Measurements from ENCODE around the gene MRPL33.

- TF ChIP-seq, protein P1, sequence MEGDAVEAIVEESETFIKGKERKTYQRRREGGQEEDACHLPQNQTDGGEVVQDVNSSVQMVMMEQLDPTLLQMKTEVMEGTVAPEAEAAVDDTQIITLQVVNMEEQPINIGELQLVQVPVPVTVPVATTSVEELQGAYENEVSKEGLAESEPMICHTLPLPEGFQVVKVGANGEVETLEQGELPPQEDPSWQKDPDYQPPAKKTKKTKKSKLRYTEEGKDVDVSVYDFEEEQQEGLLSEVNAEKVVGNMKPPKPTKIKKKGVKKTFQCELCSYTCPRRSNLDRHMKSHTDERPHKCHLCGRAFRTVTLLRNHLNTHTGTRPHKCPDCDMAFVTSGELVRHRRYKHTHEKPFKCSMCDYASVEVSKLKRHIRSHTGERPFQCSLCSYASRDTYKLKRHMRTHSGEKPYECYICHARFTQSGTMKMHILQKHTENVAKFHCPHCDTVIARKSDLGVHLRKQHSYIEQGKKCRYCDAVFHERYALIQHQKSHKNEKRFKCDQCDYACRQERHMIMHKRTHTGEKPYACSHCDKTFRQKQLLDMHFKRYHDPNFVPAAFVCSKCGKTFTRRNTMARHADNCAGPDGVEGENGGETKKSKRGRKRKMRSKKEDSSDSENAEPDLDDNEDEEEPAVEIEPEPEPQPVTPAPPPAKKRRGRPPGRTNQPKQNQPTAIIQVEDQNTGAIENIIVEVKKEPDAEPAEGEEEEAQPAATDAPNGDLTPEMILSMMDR (IDR thresholded peaks at IDR 0.05; ENCODE audit: low read length) = no peak
- TF ChIP-seq EZH2 (optimal IDR thresholded peaks at IDR 0.05; ENCODE audit: low read depth, low read length) (no peak), EZH2phosphoT487 (IDR thresholded peaks at IDR 0.05; ENCODE audit: low read length) (no peak)
These were observed 23.6 kb upstream of the MRPL33 start for GRCh38 chr2:27747827-27748352.

All from MM.1S (cell line).